Measurements from ENCODE around the gene SUMF1.

Gene SUMF1

DNA sequence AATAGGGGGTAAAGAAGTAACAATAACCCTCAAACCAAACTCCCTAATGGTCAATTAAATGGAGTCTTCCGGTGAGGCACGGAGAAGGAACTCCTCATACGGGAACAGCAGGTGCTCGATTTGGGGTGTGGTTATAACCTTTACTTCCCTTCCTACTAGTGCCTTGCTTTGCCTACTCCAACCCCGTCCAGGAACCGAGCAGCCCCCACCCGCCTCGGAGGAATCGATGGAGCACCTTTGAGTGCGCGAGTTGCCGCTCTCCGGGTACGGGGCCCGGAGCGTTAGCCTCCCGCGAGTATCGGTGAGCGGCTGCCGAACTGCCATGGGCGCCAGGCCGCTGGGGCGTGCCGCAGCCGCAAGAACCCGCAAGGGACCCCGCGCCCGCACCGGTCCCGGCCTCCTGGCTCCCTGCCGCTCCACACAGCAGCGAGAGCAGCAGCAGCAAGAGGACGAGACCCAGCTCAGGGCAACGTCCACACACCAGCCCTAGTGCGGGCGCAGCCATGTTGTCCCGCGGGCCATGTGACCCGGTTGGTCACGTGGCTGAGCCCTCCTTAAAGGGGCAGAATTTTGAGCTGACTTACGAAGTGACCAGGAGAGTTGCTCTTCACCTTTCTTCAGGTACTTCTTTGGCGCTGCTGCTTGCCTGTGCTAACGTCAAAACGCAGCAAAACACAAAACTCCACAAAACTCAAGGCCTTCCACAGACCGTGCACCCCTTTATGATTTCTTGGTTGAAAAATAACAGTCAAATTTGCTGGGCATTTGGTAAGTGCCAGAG lies at the start of gene SUMF1:
TSS of gene SUMF1 (minus strand) at position 529 of the 781 bp plus-strand sequence. CDS start at position 505, 24 bp downstream.
- in situ Hi-C loops (cut with MboI; ENCODE audit: low sequenced_read_pairs): no loop called here

GRCh38 chr3:4515916-4516579 lies 49.0 kb upstream of the SUMF1 start:
- in situ Hi-C loops (cut with MboI; ENCODE audit: low sequenced_read_pairs): no loop called here

DNA sequence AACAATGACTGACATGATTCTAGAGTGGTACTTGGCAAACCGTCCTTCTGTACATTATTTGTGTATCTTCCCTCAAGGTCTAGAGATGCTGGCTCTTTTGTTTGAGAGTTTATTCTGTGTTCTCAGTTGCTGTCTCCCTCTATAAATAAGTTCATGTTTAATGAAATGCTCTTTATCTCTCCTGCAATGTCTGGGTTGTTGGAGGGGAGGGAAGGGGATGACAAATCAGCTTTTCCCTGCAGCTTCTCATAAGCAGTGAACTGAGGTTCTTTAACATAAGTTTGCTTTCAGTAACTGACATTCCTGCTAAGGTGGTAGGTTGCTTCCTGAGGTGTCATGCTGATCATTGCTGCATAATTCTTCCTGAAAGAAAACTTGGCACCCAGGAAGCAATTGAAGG lies 47.8 kb upstream of the SUMF1 start:
- in situ Hi-C loops (cut with MboI; ENCODE audit: low sequenced_read_pairs): no loop called here

DNA sequence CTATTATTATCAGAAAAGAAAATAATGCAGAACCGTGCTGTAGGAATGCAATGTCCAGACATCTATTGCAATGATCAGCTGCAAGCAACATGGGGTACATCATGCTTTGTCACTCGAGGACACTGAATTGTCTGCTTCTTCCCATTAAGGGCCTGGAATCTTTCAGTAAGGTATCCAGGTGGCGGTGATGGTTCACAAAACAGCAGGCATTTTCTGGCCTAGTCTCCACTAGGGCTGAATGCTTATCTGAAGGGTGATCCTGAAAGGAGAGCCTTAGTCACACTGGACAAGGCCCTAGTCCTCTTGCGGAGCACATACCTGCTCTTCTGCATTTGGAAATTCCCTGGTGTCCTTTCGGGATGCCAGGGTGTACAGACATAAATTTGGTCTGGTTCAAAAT lies 47.3 kb upstream of the SUMF1 start:
- in situ Hi-C loops (cut with MboI; ENCODE audit: low sequenced_read_pairs): no loop called here

GRCh38 chr3:4512895-4513616 lies 46.0 kb upstream of the SUMF1 start:
- in situ Hi-C loops (cut with MboI; ENCODE audit: low sequenced_read_pairs): no loop called here

DNA sequence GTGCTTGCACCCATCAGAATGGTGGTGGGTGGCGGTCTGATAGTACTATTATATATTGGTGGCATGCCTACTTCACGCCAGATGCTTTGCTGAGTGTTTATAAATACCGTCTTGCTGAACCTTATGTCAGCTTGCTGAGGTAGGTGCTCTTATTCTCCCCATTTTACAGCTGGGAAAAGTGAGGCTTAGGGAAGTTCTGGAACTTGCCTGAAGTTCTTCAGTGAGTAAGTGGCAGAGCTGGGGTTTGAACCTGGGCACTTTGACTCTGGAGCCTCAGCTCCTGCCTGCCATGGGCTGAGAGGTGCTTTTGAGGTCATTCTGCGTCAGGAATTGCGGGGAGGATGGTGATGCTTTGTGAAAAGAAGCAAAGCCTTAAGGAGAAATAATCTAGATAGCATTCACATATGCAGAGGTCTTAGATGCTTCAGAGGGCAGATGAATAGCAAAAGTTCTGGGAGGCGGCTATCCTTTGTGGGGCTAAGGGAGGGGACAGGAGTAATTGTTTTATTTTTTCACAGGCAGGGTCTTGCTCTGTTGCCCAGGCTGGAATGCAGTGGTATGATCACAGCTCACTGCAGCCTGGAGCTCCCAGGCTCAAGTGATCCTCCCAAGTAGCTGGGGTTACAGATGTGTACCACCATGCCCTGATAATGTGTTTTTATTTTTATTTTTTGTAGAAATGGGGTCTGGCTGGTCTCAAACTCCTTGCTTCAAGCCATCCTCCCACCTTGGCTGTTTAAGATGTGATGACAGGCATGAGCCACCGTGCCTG lies 44.6 kb upstream of the SUMF1 start:
- in situ Hi-C loops (cut with MboI; ENCODE audit: low sequenced_read_pairs): no loop called here

DNA sequence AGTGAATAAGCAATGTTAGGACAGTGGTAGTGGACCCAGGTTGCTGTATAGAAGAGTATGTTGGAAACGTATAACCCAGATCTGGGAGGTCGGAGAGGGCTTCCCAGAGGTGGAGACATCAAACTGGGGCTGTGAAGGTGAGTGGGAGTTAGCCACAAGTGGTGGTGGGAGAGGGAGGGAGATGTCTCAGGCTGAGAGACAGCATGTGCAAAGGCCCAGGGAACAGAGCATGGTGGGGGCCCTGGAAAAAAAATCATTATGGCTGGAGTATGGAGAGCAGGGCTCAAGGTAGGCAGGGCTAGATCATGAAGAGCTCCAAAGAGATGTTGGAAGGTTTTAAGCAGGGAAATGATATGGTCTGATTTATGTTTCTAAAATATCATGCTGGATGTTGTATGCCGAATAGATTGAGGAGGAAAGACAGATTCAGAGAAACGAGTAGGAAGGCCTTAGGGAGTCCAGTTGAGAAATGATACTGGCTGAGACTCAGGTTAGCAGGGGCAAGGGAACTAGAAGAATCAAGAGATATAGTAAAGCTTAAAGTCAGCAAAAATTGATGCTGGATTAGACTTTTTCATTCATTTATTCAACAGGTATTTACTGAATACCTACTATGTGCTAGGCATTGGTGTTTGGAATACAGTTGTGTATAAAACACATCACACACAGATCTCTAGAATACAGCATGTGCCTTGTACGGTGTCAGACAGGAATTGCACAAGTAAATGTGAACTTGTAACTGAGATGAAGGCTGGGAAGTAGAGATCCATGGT lies 43.1 kb upstream of the SUMF1 start:
- in situ Hi-C loops (cut with MboI; ENCODE audit: low sequenced_read_pairs): no loop called here

- in situ Hi-C loops (cut with MboI; ENCODE audit: low sequenced_read_pairs): no loop called here
Measured at GRCh38 chr3:4509043-4509442, 42.0 kb upstream of the SUMF1 start.

DNA sequence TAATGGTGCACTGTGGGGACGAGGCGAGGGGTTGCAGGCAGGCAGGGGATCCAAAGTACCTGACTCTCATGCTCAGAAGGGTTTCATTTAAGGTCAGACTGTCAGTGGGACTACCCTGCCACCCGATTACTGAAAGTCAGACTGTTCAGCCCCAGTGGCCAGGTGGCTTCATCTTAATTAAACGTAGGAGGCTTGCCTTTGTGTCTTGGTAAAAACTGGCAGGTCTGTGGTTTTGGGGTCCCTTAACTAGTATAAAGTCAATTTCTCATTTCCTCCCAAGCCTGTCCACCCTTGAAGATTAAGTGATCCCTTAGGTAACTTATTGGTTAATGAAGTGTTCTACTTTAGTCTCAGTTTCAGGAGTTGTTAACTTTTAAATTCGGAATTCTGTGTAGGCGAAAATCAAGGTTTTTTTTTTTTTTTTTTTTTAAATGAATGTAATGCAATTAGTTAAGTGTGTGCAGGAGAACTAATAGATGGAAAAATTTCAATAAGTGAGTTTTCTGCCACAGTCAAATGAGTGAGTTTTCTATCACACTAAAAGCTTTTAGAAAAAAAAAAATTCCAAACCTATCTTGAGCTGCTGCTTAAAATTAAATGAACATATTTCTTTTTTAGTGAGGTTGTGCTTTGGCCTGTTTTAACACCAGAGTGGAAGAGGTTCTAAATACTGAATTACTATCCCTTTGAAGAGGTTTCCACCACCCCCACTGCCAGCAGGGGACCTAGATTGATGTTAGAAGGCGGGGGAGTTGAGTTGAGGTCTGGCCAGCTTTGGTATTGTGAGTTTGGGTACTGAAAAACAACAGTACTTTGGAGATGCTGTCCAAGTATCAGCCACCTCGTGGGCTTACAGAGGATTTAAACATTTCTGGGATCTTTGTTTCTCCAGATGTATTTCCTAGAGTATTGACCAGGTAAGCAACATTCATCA lies 41.2 kb upstream of the SUMF1 start:
- in situ Hi-C loops (cut with MboI; ENCODE audit: low sequenced_read_pairs): no loop called here

DNA sequence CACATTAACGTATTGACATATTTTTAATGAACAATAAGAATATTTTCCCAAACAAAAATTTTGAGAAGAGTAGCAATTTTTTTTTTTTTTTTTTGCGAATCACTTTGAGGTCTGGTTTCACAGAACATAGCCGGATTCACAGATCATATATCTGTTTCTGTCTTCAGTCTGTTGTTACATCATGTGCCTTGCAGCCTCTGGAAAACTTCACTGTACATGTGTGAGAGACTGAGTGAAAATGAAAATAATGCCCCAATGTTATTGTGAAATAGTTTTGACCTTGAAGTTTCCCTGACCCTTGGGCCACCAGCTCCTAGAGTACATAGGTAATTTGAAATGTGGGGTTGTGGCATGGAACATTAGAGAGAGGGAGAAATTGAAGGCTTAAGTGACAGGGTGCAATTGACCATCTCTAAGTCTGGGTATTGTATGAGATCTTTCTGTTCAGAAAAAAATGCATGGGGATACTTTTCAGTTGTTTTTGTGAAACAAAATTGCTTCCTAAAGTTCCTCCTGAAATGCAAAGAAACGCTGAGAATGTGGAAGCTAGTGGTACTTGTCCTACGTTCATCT lies 40.0 kb upstream of the SUMF1 start:
- in situ Hi-C loops (cut with MboI; ENCODE audit: low sequenced_read_pairs): no loop called here

- in situ Hi-C loops (cut with MboI; ENCODE audit: low sequenced_read_pairs): no loop called here
Measured at GRCh38 chr3:4506559-4507023, 39.5 kb upstream of the SUMF1 start.

GRCh38 chr3:4505688-4506558 lies 38.9 kb upstream of the SUMF1 start:
- in situ Hi-C loops (cut with MboI; ENCODE audit: low sequenced_read_pairs): no loop called here

GRCh38 chr3:4504340-4505261 lies 37.5 kb upstream of the SUMF1 start:
- in situ Hi-C loops (cut with MboI; ENCODE audit: low sequenced_read_pairs): no loop called here

DNA sequence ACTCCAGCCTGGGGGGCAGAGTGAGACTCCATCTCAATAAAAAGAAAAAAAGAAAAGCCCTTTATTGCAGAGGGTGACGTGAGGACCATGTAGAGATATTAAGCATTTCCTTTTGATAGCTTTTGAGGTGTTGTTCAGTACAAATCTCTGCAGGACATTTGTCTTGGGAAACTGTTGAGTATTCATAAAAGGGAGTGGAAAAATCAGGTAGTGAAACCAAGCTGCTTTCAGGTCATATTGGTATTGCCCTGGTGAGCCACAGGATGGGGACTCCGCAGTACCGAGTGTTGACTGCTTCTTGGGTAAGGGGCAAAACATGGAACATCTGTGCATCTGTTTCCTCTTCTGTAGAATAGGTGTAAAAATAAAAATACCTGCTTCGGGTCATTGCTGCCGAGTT lies 36.0 kb upstream of the SUMF1 start:
- in situ Hi-C loops (cut with MboI; ENCODE audit: low sequenced_read_pairs): no loop called here

DNA sequence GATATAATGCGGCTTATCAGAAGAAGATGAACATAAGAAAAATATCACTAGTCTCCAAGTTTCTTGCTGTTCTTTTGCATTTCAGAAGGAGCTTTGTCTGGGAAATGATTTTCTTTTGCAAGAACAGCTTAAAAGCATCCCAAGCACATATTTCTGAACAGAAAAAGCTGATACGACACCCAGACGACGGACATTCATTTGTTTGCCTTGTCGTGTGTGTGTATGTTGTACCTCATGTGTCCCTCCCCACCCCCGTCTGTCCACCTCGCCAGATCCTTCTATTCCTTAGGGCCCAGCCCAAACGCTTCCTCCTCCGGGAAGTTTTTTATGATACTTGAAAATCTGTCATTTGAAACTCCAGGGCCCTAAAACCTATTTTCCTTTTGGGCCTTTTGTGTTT lies 34.9 kb upstream of the SUMF1 start:
- in situ Hi-C loops (cut with MboI; ENCODE audit: low sequenced_read_pairs): no loop called here

GRCh38 chr3:4501437-4501836 lies 34.4 kb upstream of the SUMF1 start:
- in situ Hi-C loops (cut with MboI; ENCODE audit: low sequenced_read_pairs): no loop called here

- in situ Hi-C loops (cut with MboI; ENCODE audit: low sequenced_read_pairs): no loop called here
Measured at GRCh38 chr3:4498446-4498845, 31.4 kb upstream of the SUMF1 start.

Data from HL-60/S4 treated with retinoic acid at 250 ng/mL for 4 days and 3 days (cell line).